ENCODE data around the gene BMI1. TPM values are rescaled to one million over a fixed set of nuclear protein-coding genes. Genes with fewer than 3 reads are reported as not detected.

Gene BMI1
- total RNA-seq, 1 experiment from 2014 or later = 3.4 TPM

DNA sequence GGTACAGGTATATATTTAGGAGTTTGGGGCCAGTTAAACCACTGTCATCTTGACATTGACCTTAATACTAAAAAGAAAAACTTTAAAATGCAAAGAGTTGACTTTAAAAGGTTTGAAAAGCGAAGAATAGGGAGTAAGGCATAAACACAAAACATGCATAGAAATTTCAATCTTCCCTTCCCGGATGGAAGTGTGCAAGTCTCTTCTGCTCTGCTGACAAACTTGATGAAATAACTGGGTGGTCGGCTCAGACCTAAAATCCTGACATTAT lies 21.0 kb downstream of the BMI1 start:
- POLR2A ChIA-PET = no interaction called here
- peaks cover 18% of the 10 kb centered on the region for H3K4me1 Mint-ChIP-seq
- H3K9me3 Mint-ChIP-seq = no peaks in the 10 kb centered on the region
- peak overlapping the region; percentile 60; the same call in 1 of the 2 replicates for H3K4me3 Mint-ChIP-seq
- no peaks in the 10 kb centered on the region for H3K36me3 Mint-ChIP-seq
- no peak overlapping the region for H3K27ac Mint-ChIP-seq
- TF ChIP-seq, protein P1, sequence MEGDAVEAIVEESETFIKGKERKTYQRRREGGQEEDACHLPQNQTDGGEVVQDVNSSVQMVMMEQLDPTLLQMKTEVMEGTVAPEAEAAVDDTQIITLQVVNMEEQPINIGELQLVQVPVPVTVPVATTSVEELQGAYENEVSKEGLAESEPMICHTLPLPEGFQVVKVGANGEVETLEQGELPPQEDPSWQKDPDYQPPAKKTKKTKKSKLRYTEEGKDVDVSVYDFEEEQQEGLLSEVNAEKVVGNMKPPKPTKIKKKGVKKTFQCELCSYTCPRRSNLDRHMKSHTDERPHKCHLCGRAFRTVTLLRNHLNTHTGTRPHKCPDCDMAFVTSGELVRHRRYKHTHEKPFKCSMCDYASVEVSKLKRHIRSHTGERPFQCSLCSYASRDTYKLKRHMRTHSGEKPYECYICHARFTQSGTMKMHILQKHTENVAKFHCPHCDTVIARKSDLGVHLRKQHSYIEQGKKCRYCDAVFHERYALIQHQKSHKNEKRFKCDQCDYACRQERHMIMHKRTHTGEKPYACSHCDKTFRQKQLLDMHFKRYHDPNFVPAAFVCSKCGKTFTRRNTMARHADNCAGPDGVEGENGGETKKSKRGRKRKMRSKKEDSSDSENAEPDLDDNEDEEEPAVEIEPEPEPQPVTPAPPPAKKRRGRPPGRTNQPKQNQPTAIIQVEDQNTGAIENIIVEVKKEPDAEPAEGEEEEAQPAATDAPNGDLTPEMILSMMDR (IDR thresholded peaks at IDR 0.05) = no peak
- TF ChIP-seq, protein P2, sequence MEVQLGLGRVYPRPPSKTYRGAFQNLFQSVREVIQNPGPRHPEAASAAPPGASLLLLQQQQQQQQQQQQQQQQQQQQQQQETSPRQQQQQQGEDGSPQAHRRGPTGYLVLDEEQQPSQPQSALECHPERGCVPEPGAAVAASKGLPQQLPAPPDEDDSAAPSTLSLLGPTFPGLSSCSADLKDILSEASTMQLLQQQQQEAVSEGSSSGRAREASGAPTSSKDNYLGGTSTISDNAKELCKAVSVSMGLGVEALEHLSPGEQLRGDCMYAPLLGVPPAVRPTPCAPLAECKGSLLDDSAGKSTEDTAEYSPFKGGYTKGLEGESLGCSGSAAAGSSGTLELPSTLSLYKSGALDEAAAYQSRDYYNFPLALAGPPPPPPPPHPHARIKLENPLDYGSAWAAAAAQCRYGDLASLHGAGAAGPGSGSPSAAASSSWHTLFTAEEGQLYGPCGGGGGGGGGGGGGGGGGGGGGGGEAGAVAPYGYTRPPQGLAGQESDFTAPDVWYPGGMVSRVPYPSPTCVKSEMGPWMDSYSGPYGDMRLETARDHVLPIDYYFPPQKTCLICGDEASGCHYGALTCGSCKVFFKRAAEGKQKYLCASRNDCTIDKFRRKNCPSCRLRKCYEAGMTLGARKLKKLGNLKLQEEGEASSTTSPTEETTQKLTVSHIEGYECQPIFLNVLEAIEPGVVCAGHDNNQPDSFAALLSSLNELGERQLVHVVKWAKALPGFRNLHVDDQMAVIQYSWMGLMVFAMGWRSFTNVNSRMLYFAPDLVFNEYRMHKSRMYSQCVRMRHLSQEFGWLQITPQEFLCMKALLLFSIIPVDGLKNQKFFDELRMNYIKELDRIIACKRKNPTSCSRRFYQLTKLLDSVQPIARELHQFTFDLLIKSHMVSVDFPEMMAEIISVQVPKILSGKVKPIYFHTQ (CRISPR knock-in tag; IDR thresholded peaks at IDR 0.05) = no peak
- no peak for TF ChIP-seq EMX1 (CRISPR knock-in tag; IDR thresholded peaks at IDR 0.05)
- no peak for TF ChIP-seq IRF2 (CRISPR knock-in tag; IDR thresholded peaks at IDR 0.05; ENCODE audit: borderline replicate concordance, low read depth)
- no peak for TF ChIP-seq CREM (CRISPR knock-in tag; IDR thresholded peaks at IDR 0.05)
- TF ChIP-seq CBFB (CRISPR knock-in tag; IDR thresholded peaks at IDR 0.05; ENCODE audit: low read depth) = no peak
- TF ChIP-seq GABPB1 (CRISPR knock-in tag; IDR thresholded peaks at IDR 0.05) = no peak
- TF ChIP-seq, protein P3, sequence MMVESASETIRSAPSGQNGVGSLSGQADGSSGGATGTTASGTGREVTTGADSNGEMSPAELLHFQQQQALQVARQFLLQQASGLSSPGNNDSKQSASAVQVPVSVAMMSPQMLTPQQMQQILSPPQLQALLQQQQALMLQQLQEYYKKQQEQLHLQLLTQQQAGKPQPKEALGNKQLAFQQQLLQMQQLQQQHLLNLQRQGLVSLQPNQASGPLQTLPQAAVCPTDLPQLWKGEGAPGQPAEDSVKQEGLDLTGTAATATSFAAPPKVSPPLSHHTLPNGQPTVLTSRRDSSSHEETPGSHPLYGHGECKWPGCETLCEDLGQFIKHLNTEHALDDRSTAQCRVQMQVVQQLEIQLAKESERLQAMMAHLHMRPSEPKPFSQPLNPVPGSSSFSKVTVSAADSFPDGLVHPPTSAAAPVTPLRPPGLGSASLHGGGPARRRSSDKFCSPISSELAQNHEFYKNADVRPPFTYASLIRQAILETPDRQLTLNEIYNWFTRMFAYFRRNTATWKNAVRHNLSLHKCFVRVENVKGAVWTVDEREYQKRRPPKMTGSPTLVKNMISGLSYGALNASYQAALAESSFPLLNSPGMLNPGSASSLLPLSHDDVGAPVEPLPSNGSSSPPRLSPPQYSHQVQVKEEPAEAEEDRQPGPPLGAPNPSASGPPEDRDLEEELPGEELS (CRISPR knock-in tag; IDR thresholded peaks at IDR 0.05) = no peak
- no peak for TF ChIP-seq NR2C2 (CRISPR knock-in tag; IDR thresholded peaks at IDR 0.05)
- TF ChIP-seq ZNF219 (CRISPR knock-in tag; IDR thresholded peaks at IDR 0.05; ENCODE audit: borderline replicate concordance) = no peak
- H3K27me3 Mint-ChIP-seq (ENCODE audit: low read depth) = peaks cover 96% of the 10 kb centered on the region
- CTCF ChIA-PET = no interaction called here
- no peak for DNase-seq (ENCODE audit: low spot score)
- no peak for ATAC-seq

DNA sequence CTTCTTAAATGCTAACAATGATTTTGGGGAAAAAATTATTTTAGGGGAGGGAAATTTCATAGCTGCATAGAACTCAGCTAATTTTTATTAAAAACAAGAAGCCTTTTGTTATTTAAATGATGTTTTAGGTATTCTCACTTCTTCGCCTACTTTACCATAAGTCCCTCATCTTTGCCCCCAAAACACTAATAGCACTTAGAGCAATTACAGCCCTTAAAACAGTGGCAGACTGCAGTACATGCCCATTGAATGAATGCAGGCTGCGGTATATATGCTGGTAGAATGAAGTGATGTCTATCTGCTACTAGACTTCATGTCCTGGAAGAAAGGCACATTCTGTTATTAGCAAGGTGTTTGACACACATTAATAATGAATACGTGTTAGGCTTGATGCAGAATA lies 21.5 kb downstream of the BMI1 start:
- no peak overlapping the region for H3K4me3 Mint-ChIP-seq

More for the DNA sequence above, 21.5 kb downstream of the BMI1 start:
- H3K27ac Mint-ChIP-seq = no peak overlapping the region
- CTCF ChIA-PET = no interaction called here
- no peaks in the 10 kb centered on the region for H3K9me3 Mint-ChIP-seq
- DNase-seq (ENCODE audit: low spot score) = no peak
- POLR2A ChIA-PET = no interaction called here
- H3K36me3 Mint-ChIP-seq = no peaks in the 10 kb centered on the region
- TF ChIP-seq, protein P4, sequence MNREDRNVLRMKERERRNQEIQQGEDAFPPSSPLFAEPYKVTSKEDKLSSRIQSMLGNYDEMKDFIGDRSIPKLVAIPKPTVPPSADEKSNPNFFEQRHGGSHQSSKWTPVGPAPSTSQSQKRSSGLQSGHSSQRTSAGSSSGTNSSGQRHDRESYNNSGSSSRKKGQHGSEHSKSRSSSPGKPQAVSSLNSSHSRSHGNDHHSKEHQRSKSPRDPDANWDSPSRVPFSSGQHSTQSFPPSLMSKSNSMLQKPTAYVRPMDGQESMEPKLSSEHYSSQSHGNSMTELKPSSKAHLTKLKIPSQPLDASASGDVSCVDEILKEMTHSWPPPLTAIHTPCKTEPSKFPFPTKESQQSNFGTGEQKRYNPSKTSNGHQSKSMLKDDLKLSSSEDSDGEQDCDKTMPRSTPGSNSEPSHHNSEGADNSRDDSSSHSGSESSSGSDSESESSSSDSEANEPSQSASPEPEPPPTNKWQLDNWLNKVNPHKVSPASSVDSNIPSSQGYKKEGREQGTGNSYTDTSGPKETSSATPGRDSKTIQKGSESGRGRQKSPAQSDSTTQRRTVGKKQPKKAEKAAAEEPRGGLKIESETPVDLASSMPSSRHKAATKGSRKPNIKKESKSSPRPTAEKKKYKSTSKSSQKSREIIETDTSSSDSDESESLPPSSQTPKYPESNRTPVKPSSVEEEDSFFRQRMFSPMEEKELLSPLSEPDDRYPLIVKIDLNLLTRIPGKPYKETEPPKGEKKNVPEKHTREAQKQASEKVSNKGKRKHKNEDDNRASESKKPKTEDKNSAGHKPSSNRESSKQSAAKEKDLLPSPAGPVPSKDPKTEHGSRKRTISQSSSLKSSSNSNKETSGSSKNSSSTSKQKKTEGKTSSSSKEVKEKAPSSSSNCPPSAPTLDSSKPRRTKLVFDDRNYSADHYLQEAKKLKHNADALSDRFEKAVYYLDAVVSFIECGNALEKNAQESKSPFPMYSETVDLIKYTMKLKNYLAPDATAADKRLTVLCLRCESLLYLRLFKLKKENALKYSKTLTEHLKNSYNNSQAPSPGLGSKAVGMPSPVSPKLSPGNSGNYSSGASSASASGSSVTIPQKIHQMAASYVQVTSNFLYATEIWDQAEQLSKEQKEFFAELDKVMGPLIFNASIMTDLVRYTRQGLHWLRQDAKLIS (CRISPR knock-in tag; IDR thresholded peaks at IDR 0.05; ENCODE audit: borderline replicate concordance) = no peak
- TF ChIP-seq ZBTB21 (CRISPR knock-in tag; IDR thresholded peaks at IDR 0.05; ENCODE audit: borderline replicate concordance) = no peak
- TF ChIP-seq TCF7 (CRISPR knock-in tag; IDR thresholded peaks at IDR 0.05; ENCODE audit: low read depth) = no peak
- TF ChIP-seq, protein P5, sequence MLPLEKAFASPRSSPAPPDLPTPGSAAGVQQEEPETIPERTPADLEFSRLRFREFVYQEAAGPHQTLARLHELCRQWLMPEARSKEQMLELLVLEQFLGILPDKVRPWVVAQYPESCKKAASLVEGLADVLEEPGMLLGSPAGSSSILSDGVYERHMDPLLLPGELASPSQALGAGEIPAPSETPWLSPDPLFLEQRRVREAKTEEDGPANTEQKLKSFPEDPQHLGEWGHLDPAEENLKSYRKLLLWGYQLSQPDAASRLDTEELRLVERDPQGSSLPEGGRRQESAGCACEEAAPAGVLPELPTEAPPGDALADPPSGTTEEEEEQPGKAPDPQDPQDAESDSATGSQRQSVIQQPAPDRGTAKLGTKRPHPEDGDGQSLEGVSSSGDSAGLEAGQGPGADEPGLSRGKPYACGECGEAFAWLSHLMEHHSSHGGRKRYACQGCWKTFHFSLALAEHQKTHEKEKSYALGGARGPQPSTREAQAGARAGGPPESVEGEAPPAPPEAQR (CRISPR knock-in tag; IDR thresholded peaks at IDR 0.05) = no peak
- TF ChIP-seq, protein P6, sequence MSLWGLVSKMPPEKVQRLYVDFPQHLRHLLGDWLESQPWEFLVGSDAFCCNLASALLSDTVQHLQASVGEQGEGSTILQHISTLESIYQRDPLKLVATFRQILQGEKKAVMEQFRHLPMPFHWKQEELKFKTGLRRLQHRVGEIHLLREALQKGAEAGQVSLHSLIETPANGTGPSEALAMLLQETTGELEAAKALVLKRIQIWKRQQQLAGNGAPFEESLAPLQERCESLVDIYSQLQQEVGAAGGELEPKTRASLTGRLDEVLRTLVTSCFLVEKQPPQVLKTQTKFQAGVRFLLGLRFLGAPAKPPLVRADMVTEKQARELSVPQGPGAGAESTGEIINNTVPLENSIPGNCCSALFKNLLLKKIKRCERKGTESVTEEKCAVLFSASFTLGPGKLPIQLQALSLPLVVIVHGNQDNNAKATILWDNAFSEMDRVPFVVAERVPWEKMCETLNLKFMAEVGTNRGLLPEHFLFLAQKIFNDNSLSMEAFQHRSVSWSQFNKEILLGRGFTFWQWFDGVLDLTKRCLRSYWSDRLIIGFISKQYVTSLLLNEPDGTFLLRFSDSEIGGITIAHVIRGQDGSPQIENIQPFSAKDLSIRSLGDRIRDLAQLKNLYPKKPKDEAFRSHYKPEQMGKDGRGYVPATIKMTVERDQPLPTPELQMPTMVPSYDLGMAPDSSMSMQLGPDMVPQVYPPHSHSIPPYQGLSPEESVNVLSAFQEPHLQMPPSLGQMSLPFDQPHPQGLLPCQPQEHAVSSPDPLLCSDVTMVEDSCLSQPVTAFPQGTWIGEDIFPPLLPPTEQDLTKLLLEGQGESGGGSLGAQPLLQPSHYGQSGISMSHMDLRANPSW (CRISPR knock-in tag; conservative IDR thresholded peaks at IDR 0.05; ENCODE audit: low read depth) = no peak
- no peak for TF ChIP-seq ZNF671 (CRISPR knock-in tag; IDR thresholded peaks at IDR 0.05)
- TF ChIP-seq, protein P3 (CRISPR knock-in tag; IDR thresholded peaks at IDR 0.05) = no peak
- no peak for TF ChIP-seq RORB (CRISPR knock-in tag; IDR thresholded peaks at IDR 0.05)
- no peak for TF ChIP-seq MYBL2 (CRISPR knock-in tag; IDR thresholded peaks at IDR 0.05)
- peaks cover 13% of the 10 kb centered on the region for H3K4me1 Mint-ChIP-seq
- H3K27me3 Mint-ChIP-seq (ENCODE audit: low read depth) = peaks cover 96% of the 10 kb centered on the region
- no peak for ATAC-seq
